Left cardiac atrium (tissue), 4 donors: ENCODE data around the gene IGSF3. TPM values are rescaled to one million over a fixed set of nuclear protein-coding genes. Genes with fewer than 3 reads are reported as not detected.
"Not testable (repeated sequence)": the region's sequence is repeated elsewhere in the genome, so short reads cannot be mapped to it uniquely, and the experiment has no call there.

Source experiments
- ATAC-seq, 2 donors: fragments of 200-7000 bp; cut with Tn5 transposase; one replicate each; pipeline ENCODE4 v1.9.1; 2020; ENCODE audit warnings: mild to moderate bottlenecking in 2 of 2, moderate library complexity in 2 of 2
- DNase-seq: peaks from one replicate; pipeline ENCODE4 v3.0.0-alpha.2; 2020
- intact Hi-C, 2 donors: fragments of 100-400 bp; cut with DNase I; formaldehyde crosslinking; loops; one replicate each; pipeline versions ENCODE4 v1.14.1 to v1.15.1; 2022 to 2023
- total RNA-seq, 2 donors: library from RNA; stranded (reverse); fragmentation: NEBNext Ultra II Directional; extraction: Animal tissue kit (Norgen Biotek cat#: 25700); gene quantifications; one replicate each; pipeline ENCODE4 v1.2.1, GENCODE V29; 2021
- donor health status: DM: no; HTN: yes; CAD: no.
- donor health status: DM: no; HTN: yes; CAD: no; lungs with severe emphysema.
- donor health status: DM: yes; HTN: yes; CAD: no.
- donor health status: Dilated cardiomyopathy.

IGSF3 gene
- total RNA-seq, 2 donors from 2014 or later, result 14.3 to 15.6 TPM

- DNase-seq (no peak), ATAC-seq (no peak)
- intact Hi-C loops, result loop anchor here (5.0 to 10.0 kb wide), 2 partner anchors 102 to 484 kb away; no protein-coding TSS in a partner anchor
These were observed 94.6 kb downstream of the IGSF3 start for GRCh38 chr1:116572771-116573430.

GRCh38 chr1:116572099-116572498 lies 95.4 kb downstream of the IGSF3 start:
- ATAC-seq, result no peak
- no peak for DNase-seq
- intact Hi-C loops, result loop anchor here (5.0 to 10.0 kb wide), 2 partner anchors 103 to 485 kb away; no protein-coding TSS in a partner anchor

- intact Hi-C loops, result loop anchor here (5.0 to 10.0 kb wide), 2 partner anchors 103 to 486 kb away; no protein-coding TSS in a partner anchor
- no peak for DNase-seq
- ATAC-seq, result peak in 1 of 2 donors; percentile 4
These were observed 96.2 kb downstream of the IGSF3 start for GRCh38 chr1:116571215-116571919.

GRCh38 chr1:116570358-116571214 lies 96.9 kb downstream of the IGSF3 start, which contains the start of gene CD58:
Gene CD58 (minus strand): TSS chr1:116571026. CDS start chr1:116570972, 54 bp downstream.
- DNase-seq (peak; percentile 94), ATAC-seq (peak; percentile 94)
- intact Hi-C loops, result loop anchor here (5.0 to 10.0 kb wide), 2 partner anchors 104 to 487 kb away; no protein-coding TSS in a partner anchor

GRCh38 chr1:116569776-116570357 lies 97.7 kb downstream of the IGSF3 start:
- intact Hi-C loops, result loop anchor here (5.0 to 10.0 kb wide), 2 partner anchors 105 to 487 kb away; no protein-coding TSS in a partner anchor
- DNase-seq (peak; percentile 53), ATAC-seq (peak in 1 of 2 donors; percentile 10)

GRCh38 chr1:116569381-116569670 lies 98.2 kb downstream of the IGSF3 start:
- intact Hi-C loops, result no loop called here
- ATAC-seq, result no peak
- DNase-seq, result no peak

- DNase-seq, result no peak
- no peak for ATAC-seq
- intact Hi-C loops, result no loop called here
These were observed 98.7 kb downstream of the IGSF3 start for GRCh38 chr1:116568662-116569380.

GRCh38 chr1:116567790-116568661 lies 99.5 kb downstream of the IGSF3 start:
- no peak for DNase-seq
- ATAC-seq, result no peak
- intact Hi-C loops, result no loop called here

GRCh38 chr1:116565222-116565621 lies 102.3 kb downstream of the IGSF3 start:
- ATAC-seq (no peak), DNase-seq (no peak)
- intact Hi-C loops, result no loop called here

GRCh38 chr1:116564426-116564825 lies 103.1 kb downstream of the IGSF3 start:
- intact Hi-C loops, result no loop called here
- ATAC-seq, result no peak
- DNase-seq, result no peak

GRCh38 chr1:116562465-116562864 lies 105.1 kb downstream of the IGSF3 start:
- intact Hi-C loops, DNase-seq, ATAC-seq: not testable (repeated sequence)

- no peak for DNase-seq
- ATAC-seq, result no peak
- intact Hi-C loops, result no loop called here
These were observed 106.0 kb downstream of the IGSF3 start for GRCh38 chr1:116561563-116561962.

GRCh38 chr1:116560704-116561490 lies 106.6 kb downstream of the IGSF3 start:
- ATAC-seq (no peak), DNase-seq (no peak)
- intact Hi-C loops, result no loop called here

- DNase-seq (no peak), ATAC-seq (no peak)
- intact Hi-C loops, result no loop called here
These were observed 108.2 kb downstream of the IGSF3 start for GRCh38 chr1:116559304-116559761.

GRCh38 chr1:116558571-116558970 lies 109.0 kb downstream of the IGSF3 start:
- DNase-seq, result no peak
- intact Hi-C loops, result no loop called here

GRCh38 chr1:116558140-116558549 lies 109.4 kb downstream of the IGSF3 start:
- no peak for DNase-seq
- no peak for ATAC-seq
- intact Hi-C loops, result no loop called here

More at GRCh38 chr1:116558571-116558970, 109.0 kb downstream of the IGSF3 start:
- ATAC-seq, result no peak
